ENCODE results near the gene DCAF8.

- no peak for TF ChIP-seq CTCF (IDR thresholded peaks at IDR 0.05)
- TF ChIP-seq POLR2A (IDR thresholded peaks at IDR 0.05): no peak
These were observed 24.8 kb downstream of the DCAF8 start for GRCh38 chr1:160237558-160237957.
